ENCODE results near the gene ACVR1.

Gene ACVR1

GRCh38 chr2:157835425-157835824, 40.7 kb downstream of the ACVR1 start:
- H3K4me3 ChIP-seq (ENCODE audit: low read depth, low read length), result no peak overlapping the region
- TF ChIP-seq, protein P1, sequence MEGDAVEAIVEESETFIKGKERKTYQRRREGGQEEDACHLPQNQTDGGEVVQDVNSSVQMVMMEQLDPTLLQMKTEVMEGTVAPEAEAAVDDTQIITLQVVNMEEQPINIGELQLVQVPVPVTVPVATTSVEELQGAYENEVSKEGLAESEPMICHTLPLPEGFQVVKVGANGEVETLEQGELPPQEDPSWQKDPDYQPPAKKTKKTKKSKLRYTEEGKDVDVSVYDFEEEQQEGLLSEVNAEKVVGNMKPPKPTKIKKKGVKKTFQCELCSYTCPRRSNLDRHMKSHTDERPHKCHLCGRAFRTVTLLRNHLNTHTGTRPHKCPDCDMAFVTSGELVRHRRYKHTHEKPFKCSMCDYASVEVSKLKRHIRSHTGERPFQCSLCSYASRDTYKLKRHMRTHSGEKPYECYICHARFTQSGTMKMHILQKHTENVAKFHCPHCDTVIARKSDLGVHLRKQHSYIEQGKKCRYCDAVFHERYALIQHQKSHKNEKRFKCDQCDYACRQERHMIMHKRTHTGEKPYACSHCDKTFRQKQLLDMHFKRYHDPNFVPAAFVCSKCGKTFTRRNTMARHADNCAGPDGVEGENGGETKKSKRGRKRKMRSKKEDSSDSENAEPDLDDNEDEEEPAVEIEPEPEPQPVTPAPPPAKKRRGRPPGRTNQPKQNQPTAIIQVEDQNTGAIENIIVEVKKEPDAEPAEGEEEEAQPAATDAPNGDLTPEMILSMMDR (IDR thresholded peaks at IDR 0.05; ENCODE audit: control insufficient read depth, extremely low read depth, insufficient read depth), result no peak
- no peak for DNase-seq (ENCODE audit: low read depth)

DNA sequence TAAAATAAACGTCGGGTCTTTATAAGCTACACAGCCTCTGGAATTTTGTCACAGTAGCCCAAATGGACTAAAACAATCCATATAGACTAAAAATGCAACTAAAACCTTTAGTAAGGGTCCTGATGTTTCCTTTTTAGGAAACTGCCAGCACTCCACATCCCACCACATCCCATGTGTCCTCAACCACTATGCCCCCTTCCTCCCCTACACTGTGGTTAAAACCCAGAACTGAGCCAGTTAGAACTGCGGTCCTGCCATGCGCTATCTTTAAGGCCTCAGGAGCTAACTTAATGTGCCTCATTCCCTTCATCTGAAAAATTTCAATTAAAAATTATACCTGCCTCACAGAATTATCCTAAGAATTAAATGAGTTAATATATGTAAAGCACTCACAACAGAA, 41.1 kb downstream of the ACVR1 start:
- no peak for DNase-seq (ENCODE audit: low read depth)
- TF ChIP-seq, protein P1 (IDR thresholded peaks at IDR 0.05; ENCODE audit: control insufficient read depth, extremely low read depth, insufficient read depth), result no peak
- no peak overlapping the region for H3K4me3 ChIP-seq (ENCODE audit: low read depth, low read length)

DNA sequence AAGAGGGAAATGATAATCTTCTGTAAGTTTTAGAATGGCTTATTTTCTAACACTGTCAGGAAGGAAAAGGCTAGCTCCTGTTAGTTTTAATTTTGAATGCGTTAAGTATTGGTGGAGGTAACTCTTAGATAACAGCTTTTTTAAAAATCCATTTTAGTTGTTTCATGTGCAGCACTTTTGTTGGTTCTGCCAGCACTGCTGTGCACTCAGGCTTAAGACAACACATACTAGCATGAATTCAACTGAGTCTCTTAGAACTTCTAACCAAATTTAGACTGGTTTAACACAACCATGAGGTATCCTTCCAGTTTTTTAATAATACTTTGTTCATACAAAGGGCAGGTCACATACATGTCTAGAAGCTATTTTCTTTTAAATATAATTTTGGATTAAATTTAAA, 42.4 kb downstream of the ACVR1 start:
- DNase-seq (ENCODE audit: low read depth), result no peak
- H3K4me3 ChIP-seq (ENCODE audit: low read depth, low read length), result no peak overlapping the region
- TF ChIP-seq, protein P1 (IDR thresholded peaks at IDR 0.05; ENCODE audit: control insufficient read depth, extremely low read depth, insufficient read depth), result no peak

GRCh38 chr2:157831573-157832315, 44.4 kb downstream of the ACVR1 start:
- DNase-seq (ENCODE audit: low read depth), result no peak
- TF ChIP-seq, protein P1 (IDR thresholded peaks at IDR 0.05; ENCODE audit: control insufficient read depth, extremely low read depth, insufficient read depth), result no peak
- no peak overlapping the region for H3K4me3 ChIP-seq (ENCODE audit: low read depth, low read length)

DNA sequence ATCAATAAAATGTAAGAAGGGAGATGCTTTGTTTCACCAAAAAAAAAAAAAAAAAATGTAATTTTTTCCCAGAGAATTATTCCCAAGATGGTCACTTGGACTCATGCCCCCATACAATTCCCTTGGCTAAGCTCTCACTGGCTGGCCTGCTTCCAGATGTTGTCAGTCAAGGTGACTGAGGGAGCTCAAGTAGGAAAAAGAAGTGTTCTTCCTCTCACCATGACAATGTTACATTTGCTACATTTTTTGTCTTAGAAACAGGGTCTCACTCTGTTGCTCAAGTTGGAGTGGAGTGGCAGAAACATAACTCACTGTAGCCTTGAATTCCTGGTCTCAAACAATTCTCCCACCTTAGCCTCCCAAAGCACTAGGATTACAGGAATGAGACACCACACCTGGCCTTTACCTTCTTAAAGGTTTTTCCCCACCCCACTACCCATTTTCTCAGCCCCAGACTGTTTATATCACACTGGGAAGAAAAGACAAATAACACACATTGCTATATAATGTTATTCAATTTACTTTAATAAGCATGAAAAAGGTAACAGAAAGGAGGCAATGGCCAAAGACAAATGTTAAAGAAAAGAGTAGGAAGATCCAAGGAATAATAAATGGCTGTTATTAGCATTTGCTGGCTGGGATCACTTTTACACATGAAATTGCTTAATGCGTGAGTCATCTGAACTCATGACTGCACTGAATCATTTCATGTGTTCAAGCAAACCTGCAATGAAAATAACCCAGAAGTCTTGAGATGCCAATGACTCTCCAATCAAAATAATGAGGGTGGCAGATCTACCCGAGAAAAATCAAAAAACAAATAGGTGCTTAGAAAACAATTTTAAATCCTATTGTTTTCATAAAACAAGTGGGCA, 45.2 kb downstream of the ACVR1 start:
- TF ChIP-seq, protein P1 (IDR thresholded peaks at IDR 0.05; ENCODE audit: control insufficient read depth, extremely low read depth, insufficient read depth), result no peak
- DNase-seq (ENCODE audit: low read depth), result no peak
- H3K4me3 ChIP-seq (ENCODE audit: low read depth, low read length), result no peak overlapping the region

DNA sequence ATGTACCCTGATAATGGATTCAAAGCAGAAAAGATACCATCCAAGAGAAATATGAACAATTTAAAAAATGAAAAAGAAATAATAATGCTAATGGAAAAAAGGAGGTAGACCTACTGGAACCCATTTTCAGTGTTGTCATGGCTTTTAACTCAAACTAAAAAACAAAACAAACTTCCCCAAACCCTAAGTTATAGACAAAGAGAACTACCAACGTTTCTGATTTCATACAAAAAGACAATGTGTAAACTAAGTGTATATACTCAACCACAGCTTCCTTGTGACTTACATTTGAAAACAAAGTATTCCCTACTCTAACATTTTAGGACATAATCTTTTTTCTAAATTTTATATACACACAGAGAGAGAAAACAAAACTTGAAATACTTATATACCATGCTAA, 45.9 kb downstream of the ACVR1 start:
- TF ChIP-seq, protein P1 (IDR thresholded peaks at IDR 0.05; ENCODE audit: control insufficient read depth, extremely low read depth, insufficient read depth), result no peak
- no peak overlapping the region for H3K4me3 ChIP-seq (ENCODE audit: low read depth, low read length)
- no peak for DNase-seq (ENCODE audit: low read depth)

Data from LNCaP clone FGC (cell line).